AG04449 (cell line): ENCODE measurements around the gene HPSE2.

Experiments
- CTCF ChIA-PET: fragments of 350-600 bp; formaldehyde crosslinking; extraction: SDS; loops from one replicate; lab custom pipeline; 2021; ENCODE audit warnings: antibody characterized with exemption; lab: Yijun Ruan, JAX
- POLR2A ChIA-PET: fragments of 400-600, 350-600 bp; formaldehyde crosslinking; extraction: SDS; loops from one replicate; lab custom pipeline; 2020; ENCODE audit warnings: antibody characterized with exemption, inconsistent platforms; lab: Yijun Ruan, JAX
- DNase-seq: peaks from one replicate; pipeline ENCODE4 v3.0.0-alpha.2; 2010; ENCODE audit warnings: low read depth, low spot score
- H3K4me3 ChIP-seq: 2 replicates; pipeline ENCODE4 v1.5.1; 2011; ENCODE audit warnings: low read depth, mild to moderate bottlenecking, control low read depth, low read length
- CTCF ChIP-seq: IDR thresholded peaks from one replicate; pipeline ENCODE4 v1.5.1; 2011; ENCODE audit warnings: mild to moderate bottlenecking, moderate library complexity, low read length, control low read depth, inconsistent platforms; ENCODE audit not compliant: insufficient read depth; ENCODE audit errors: missing control alignments

Gene HPSE2

GRCh38 chr10:98587156-98587837 lies 648.4 kb downstream of the HPSE2 start:
- POLR2A ChIA-PET: no interaction called here
- CTCF ChIA-PET: interaction anchor here (0.7 kb wide), 1 partner anchor 120 kb away, joined by 3 read pairs; no protein-coding TSS in a partner anchor
- no peak for TF ChIP-seq CTCF
- H3K4me3 ChIP-seq: no peak overlapping the region
- DNase-seq: no peak

- DNase-seq: no peak
- no peak for TF ChIP-seq CTCF
- H3K4me3 ChIP-seq: no peak overlapping the region
- ChIA-PET POLR2A (no interaction called here), CTCF (no interaction called here)
Measured at GRCh38 chr10:98586096-98586495, 649.6 kb downstream of the HPSE2 start.

- H3K4me3 ChIP-seq: no peak overlapping the region
- POLR2A ChIA-PET: no interaction called here
- TF ChIP-seq CTCF: no peak
- DNase-seq: no peak
- CTCF ChIA-PET: no interaction called here
Measured at GRCh38 chr10:98582363-98582762, 653.3 kb downstream of the HPSE2 start.

GRCh38 chr10:98577578-98577977 lies 658.1 kb downstream of the HPSE2 start:
- ChIA-PET POLR2A (no interaction called here), CTCF (interaction anchor here (1.7 kb wide), 1 partner anchor 109 kb away, joined by 4 read pairs; no protein-coding TSS in a partner anchor)
- no peak overlapping the region for H3K4me3 ChIP-seq
- no peak for TF ChIP-seq CTCF
- no peak for DNase-seq

- TF ChIP-seq CTCF: no peak
- no peak for DNase-seq
- CTCF ChIA-PET: interaction anchor here (1.7 kb wide), 1 partner anchor 109 kb away, joined by 4 read pairs; no protein-coding TSS in a partner anchor
- POLR2A ChIA-PET: interaction anchor here (0.6 kb wide), 1 partner anchor 144 kb away, joined by 4 read pairs; no protein-coding TSS in a partner anchor
- H3K4me3 ChIP-seq: no peak overlapping the region
Measured at GRCh38 chr10:98577168-98577567, 658.5 kb downstream of the HPSE2 start.

- no peak overlapping the region for H3K4me3 ChIP-seq
- CTCF ChIA-PET: interaction anchor here (1.0 kb wide), 1 partner anchor 9 kb away, joined by 3 read pairs; no protein-coding TSS in a partner anchor
- DNase-seq: no peak
- TF ChIP-seq CTCF: no peak
- POLR2A ChIA-PET: no interaction called here
Measured at GRCh38 chr10:98576096-98576495, 659.6 kb downstream of the HPSE2 start.
